ENCODE measurements around the gene TTLL6. TPM values are rescaled to one million over a fixed set of nuclear protein-coding genes. Genes with fewer than 3 reads are reported as not detected.

TTLL6 gene
- total RNA-seq, 4 donors from 2014 or later, result 1.1 to 7.5 (median 1.5) TPM; not detected in 1

DNA sequence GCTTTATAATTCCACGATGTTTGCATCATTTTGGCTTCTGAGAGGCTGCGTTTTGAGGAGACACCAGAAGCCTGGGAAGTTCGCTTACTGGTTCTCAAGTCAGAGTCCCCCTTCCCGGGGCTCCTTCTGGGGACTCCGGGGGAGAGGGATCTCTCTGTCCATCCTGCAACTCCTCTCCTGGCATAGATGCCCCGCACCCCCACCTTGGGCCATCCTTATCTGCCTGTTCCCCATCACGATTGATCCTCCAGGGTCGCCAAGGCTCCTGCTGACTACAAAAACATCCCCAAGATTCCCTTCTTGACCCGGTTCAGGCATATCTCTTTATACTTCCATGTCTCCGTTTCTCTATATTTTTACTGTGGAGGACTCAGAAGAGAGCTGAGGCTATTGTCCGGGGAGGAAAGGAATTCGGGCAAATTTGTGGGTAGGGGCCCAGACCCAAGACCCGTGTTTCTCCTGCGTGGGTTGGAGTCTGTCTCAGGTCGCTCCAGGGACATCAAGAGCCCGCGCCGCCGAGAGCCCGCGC is 70.0 kb downstream of the TTLL6 start:
- Histone ChIP-seq H3K27ac (no peak overlapping the region), H3K4me1 (peaks cover 0 to 6% (median 0%) of the 10 kb centered on the region in 4 donors), H3K27me3 (peaks cover 0 to 75% of the 10 kb centered on the region in 2 donors), H3K4me3 (no peak overlapping the region), H3K36me3 (no peaks in the 10 kb centered on the region), H3K9me3 (no peaks in the 10 kb centered on the region)
- DNase-seq, result no peak
- no peak for TF ChIP-seq POLR2A (IDR thresholded peaks at IDR 0.05)
- TF ChIP-seq, protein P1, sequence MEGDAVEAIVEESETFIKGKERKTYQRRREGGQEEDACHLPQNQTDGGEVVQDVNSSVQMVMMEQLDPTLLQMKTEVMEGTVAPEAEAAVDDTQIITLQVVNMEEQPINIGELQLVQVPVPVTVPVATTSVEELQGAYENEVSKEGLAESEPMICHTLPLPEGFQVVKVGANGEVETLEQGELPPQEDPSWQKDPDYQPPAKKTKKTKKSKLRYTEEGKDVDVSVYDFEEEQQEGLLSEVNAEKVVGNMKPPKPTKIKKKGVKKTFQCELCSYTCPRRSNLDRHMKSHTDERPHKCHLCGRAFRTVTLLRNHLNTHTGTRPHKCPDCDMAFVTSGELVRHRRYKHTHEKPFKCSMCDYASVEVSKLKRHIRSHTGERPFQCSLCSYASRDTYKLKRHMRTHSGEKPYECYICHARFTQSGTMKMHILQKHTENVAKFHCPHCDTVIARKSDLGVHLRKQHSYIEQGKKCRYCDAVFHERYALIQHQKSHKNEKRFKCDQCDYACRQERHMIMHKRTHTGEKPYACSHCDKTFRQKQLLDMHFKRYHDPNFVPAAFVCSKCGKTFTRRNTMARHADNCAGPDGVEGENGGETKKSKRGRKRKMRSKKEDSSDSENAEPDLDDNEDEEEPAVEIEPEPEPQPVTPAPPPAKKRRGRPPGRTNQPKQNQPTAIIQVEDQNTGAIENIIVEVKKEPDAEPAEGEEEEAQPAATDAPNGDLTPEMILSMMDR (IDR thresholded peaks at IDR 0.05), result no peak

DNA sequence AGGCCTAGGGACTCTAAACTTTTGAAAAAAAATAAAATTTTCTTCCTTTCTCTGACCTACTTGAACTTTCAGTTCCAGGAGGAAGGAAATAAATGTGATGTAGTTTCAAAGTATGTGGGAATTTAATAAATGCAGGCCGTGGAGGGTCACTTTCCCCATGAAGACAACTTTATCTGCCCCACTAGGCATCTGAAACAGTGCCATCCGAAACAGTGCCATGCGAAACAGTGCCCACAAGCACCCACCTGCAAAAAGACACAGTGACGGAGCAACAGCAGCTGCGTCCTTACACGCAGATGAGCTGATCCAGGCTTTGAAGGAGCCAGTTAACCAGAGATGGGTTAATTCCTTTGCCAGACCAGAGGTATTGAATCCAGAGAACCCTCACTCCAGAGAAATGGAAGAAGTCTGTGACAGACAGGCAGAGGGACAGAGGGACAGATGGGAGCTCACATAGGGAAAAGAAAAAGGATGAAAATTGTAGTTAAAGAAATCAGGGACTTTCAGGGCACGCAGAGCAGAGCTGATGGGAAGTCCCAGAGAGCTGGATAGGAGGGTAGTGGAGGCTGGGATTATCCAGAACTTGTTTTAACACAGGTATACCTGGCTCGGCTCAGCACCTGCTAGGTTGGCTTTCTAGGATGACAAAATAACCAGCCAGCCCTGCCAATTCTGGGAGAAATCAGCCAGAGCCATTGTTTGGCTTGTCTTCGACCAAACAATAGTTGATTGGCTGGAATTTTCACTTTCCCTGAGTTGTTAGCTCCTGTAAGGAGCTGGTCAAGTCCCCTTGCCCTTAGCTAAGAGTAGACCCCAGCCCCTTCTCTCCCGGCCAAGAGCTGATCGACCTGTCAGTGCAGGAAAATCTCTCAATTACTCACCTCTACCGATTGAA is 71.4 kb downstream of the TTLL6 start:
- no peak for DNase-seq
- Histone ChIP-seq H3K9me3 (no peaks in the 10 kb centered on the region), H3K36me3 (no peaks in the 10 kb centered on the region), H3K4me1 (peaks cover 0 to 6% (median 0%) of the 10 kb centered on the region in 4 donors), H3K27me3 (peaks cover 0 to 73% of the 10 kb centered on the region in 2 donors), H3K27ac (no peak overlapping the region), H3K4me3 (no peak overlapping the region)
- TF ChIP-seq POLR2A (IDR thresholded peaks at IDR 0.05), result no peak
- TF ChIP-seq, protein P1 (IDR thresholded peaks at IDR 0.05), result no peak

DNA sequence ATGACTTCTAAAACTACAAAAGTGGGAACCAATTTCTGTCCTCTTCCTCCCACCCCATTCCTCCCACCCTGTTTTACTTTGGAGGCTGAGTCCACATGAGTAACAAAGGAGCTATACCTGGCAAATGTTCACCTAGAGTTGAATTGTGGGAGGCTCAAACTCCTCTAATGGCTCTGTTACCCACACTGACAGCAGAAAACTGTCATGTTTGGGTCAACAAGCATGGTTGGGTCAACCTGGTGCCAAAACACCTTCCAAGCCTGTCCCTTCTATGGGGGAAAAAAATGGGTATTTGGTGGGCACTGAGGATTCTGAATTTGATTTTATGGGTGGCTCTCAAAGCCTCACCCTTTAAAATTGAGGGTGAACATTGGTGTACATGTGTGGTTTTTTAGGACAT is 76.5 kb downstream of the TTLL6 start:
- peaks cover 0 to 60% of the 10 kb centered on the region in 2 donors for H3K27me3 ChIP-seq
- DNase-seq, result no peak

DNA sequence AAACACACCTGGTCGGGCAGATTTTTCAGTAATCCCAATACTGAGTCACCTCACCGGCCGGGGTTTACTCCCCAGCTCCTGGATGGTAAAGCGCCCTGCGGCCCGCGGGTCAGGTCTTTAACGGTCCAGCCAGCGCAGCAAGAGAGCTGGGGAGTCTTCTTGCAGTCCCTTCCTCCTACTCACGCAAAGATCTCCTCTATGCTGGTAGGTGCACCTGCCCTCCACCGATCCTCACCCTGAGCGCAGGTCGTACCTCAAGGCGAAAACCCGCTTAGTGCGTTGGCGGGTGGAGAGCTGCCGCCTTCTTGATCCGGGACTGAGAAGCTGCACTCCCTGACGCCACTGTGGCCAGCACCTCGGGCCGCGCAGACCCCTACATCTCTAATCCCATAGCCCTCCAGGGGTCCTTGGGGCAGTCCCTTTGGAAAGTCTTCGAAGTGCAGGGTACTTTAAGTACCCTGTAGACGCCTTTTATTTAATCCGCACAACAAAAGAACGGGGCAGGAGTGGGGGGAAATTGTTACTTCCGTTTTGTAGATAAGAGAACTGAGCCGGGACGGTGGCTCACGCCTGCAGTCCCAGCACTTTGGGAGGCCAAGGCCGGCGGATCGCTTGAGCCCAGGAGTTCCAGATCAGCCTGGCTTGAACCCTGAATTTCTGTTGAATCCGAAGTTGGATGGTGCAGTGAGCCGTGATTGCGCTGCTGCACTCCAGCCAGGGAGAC is 78.1 kb downstream of the TTLL6 start:
- H3K27me3 ChIP-seq, result peaks cover 0 to 63% of the 10 kb centered on the region in 2 donors
- no peak overlapping the region for H3K4me3 ChIP-seq
- no peaks in the 10 kb centered on the region for H3K4me1 ChIP-seq
- no peak for TF ChIP-seq POLR2A (IDR thresholded peaks at IDR 0.05)
- TF ChIP-seq, protein P1 (IDR thresholded peaks at IDR 0.05), result no peak
- no peak overlapping the region for H3K27ac ChIP-seq
- no peaks in the 10 kb centered on the region for H3K9me3 ChIP-seq
- DNase-seq, result no peak
- H3K36me3 ChIP-seq, result no peaks in the 10 kb centered on the region

More for the DNA sequence above, 76.5 kb downstream of the TTLL6 start:
- Histone ChIP-seq H3K4me3 (no peak overlapping the region), H3K4me1 (no peaks in the 10 kb centered on the region), H3K36me3 (no peaks in the 10 kb centered on the region), H3K27ac (no peak overlapping the region), H3K9me3 (no peaks in the 10 kb centered on the region)
- TF ChIP-seq, protein P1 (IDR thresholded peaks at IDR 0.05), result no peak
- TF ChIP-seq POLR2A (IDR thresholded peaks at IDR 0.05), result no peak

DNA sequence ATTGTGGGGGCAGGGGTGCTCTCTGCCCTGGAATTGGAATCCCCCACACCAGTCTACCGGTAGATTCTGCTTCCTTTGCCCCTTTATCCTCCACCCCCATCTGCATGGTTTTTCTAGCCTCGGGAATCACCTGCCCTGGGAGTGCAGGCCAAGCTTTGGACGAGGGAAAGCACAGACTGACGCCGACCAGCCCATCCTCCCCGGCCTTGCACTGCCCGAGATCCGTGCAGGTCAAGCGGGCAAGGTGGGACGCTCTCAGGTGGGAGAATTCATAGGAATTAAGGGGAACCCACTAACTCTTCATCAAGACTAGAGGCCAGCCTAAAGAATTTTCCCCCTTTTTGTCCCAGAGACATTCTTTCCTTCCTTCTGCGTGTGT is 78.6 kb downstream of the TTLL6 start:
- no peaks in the 10 kb centered on the region for H3K9me3 ChIP-seq
- no peak for DNase-seq

More for the DNA sequence above, 78.6 kb downstream of the TTLL6 start:
- no peak overlapping the region for H3K27ac ChIP-seq
- H3K36me3 ChIP-seq, result no peaks in the 10 kb centered on the region
- TF ChIP-seq, protein P1 (IDR thresholded peaks at IDR 0.05), result no peak
- TF ChIP-seq POLR2A (IDR thresholded peaks at IDR 0.05), result no peak
- no peak overlapping the region for H3K4me3 ChIP-seq
- H3K4me1 ChIP-seq, result no peaks in the 10 kb centered on the region
- H3K27me3 ChIP-seq, result peaks cover 0 to 62% of the 10 kb centered on the region in 2 donors
